ENCODE data around the gene RGS6. TPM values are rescaled to one million over a fixed set of nuclear protein-coding genes. Genes with fewer than 3 reads are reported as not detected.
A peak's percentile ranks its signal among the peaks of the same experiment; 100 is the strongest.

Gene RGS6
- total and polyA plus RNA-seq, 4 experiments from 2014 or later: 0.32 TPM; not detected in 3

DNA sequence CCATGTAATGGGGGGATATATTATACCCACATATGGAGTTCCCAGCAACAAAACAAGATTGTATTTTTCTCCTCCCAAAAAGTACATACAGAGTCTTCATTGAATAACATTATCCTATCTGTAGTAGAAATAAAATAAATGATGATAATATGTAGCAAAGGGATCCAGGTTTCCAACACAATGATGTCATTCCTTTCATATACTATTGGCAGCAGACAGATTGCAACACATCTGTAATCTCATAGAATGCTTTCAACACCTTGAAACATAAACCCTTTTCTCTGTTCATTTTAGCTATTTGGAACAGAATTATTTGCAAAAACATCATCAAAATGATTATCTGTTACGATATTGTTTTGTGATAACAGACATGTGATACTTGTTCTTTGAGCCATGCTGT is 644.0 kb downstream of the RGS6 start:
- Histone ChIP-seq H3K4me1 (ENCODE audit: insufficient read depth, low read length) (no peaks in the 10 kb centered on the region), H3K27me3 (ENCODE audit: insufficient read depth, low read length) (no peaks in the 10 kb centered on the region), H3K27ac (ENCODE audit: low read depth, low read length) (no peak overlapping the region), H3K9me3 (ENCODE audit: control insufficient read depth in 1 of 2, low read length in 2 of 2) (no peaks in the 10 kb centered on the region), H3K36me3 (ENCODE audit: insufficient read depth, low read length) (no peaks in the 10 kb centered on the region), H3K4me3 (ENCODE audit: low read length in 2 of 2) (no peak overlapping the region)
- H3K9me3 Mint-ChIP-seq: peaks cover 0 to 4% (median 0%) of the 10 kb centered on the region in 8 donors
- peaks cover 0 to 1% of the 10 kb centered on the region in 2 donors for H3K27me3 Mint-ChIP-seq
- H3K4me1 Mint-ChIP-seq: peaks cover 0 to 3% (median 0%) of the 10 kb centered on the region in 4 donors
- ChIA-PET POLR2A (ENCODE audit: partially characterized antibody) (no interaction called here), CTCF (ENCODE audit: partially characterized antibody) (no interaction called here)
- no peaks in the 10 kb centered on the region for H3K36me3 Mint-ChIP-seq
- intact Hi-C loops (cut with micrococcal nuclease): no loop called here
- no peak for DNase-seq
- no peak overlapping the region for H3K4me3 Mint-ChIP-seq
- no peak overlapping the region for H3K27ac Mint-ChIP-seq

DNA sequence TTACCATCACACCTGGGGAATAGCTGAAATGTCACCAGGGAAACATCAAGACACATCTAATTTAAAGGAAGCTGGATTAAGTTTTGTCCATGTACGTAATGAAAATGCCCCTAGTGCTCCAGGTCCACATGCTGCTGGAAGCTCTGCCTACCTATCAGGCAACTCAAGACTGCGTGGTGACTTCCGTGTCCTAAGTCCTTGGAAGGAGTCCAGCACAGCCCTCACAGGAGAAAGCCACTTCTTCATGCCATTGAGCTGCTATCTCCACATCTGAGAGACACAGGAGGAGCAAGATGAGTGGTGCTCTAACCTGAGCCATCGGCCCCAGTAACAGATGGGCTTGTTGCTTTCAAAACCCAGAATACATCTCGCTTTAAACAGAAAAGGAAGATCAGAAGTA is 645.3 kb downstream of the RGS6 start:
- no peak overlapping the region for H3K4me3 ChIP-seq (ENCODE audit: low read length in 2 of 2)
- H3K36me3 Mint-ChIP-seq: no peaks in the 10 kb centered on the region
- H3K4me1 ChIP-seq (ENCODE audit: insufficient read depth, low read length): no peaks in the 10 kb centered on the region
- H3K27ac Mint-ChIP-seq: no peak overlapping the region
- intact Hi-C loops (cut with micrococcal nuclease): no loop called here
- no peak for DNase-seq
- peaks cover 0 to 6% (median 0%) of the 10 kb centered on the region in 8 donors for H3K9me3 Mint-ChIP-seq
- H3K27me3 ChIP-seq (ENCODE audit: insufficient read depth, low read length): no peaks in the 10 kb centered on the region
- H3K9me3 ChIP-seq (ENCODE audit: control insufficient read depth in 1 of 2, low read length in 2 of 2): no peaks in the 10 kb centered on the region
- ChIA-PET POLR2A (ENCODE audit: partially characterized antibody) (no interaction called here), CTCF (ENCODE audit: partially characterized antibody) (interaction anchor here (1.0 kb wide), 1 partner anchor 38 kb away, joined by 3 read pairs; no protein-coding TSS in a partner anchor)
- peaks cover 0 to 4% (median 0%) of the 10 kb centered on the region in 4 donors for H3K4me1 Mint-ChIP-seq
- H3K27me3 Mint-ChIP-seq: peaks cover 0 to 1% of the 10 kb centered on the region in 2 donors
- H3K27ac ChIP-seq (ENCODE audit: low read depth, low read length): no peak overlapping the region
- no peak overlapping the region for H3K4me3 Mint-ChIP-seq
- no peaks in the 10 kb centered on the region for H3K36me3 ChIP-seq (ENCODE audit: insufficient read depth, low read length)

DNA sequence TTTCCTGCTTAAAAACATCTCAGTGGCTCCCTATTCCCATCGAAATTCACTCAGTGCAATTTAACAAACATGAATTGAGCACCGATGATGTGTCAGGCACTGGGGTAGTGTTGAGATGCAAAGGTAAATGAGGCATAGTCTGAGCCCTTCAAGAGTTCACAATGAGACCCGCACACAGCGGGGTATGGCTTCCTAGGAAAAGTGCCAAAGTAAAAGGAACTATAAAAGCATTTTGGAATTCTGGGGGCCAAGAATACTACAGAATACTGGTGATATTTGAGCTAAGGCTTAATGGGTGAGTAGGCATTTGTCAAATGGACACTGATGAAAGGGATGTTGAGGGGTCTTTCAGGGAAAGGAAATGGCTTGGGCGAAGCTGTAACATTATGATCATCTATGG is 646.3 kb downstream of the RGS6 start:
- H3K9me3 Mint-ChIP-seq: peaks cover 0 to 6% (median 0%) of the 10 kb centered on the region in 8 donors
- H3K27me3 ChIP-seq (ENCODE audit: insufficient read depth, low read length): no peaks in the 10 kb centered on the region
- H3K27ac Mint-ChIP-seq: no peak overlapping the region
- H3K4me3 ChIP-seq (ENCODE audit: low read length in 2 of 2): no peak overlapping the region
- ChIA-PET POLR2A (ENCODE audit: partially characterized antibody) (no interaction called here), CTCF (ENCODE audit: partially characterized antibody) (no interaction called here)
- no peaks in the 10 kb centered on the region for H3K36me3 Mint-ChIP-seq
- H3K27me3 Mint-ChIP-seq: peaks cover 0 to 1% of the 10 kb centered on the region in 2 donors
- H3K4me1 ChIP-seq (ENCODE audit: insufficient read depth, low read length): no peaks in the 10 kb centered on the region
- no peak overlapping the region for H3K27ac ChIP-seq (ENCODE audit: low read depth, low read length)
- intact Hi-C loops (cut with micrococcal nuclease): no loop called here
- H3K9me3 ChIP-seq (ENCODE audit: control insufficient read depth in 1 of 2, low read length in 2 of 2): no peaks in the 10 kb centered on the region
- no peaks in the 10 kb centered on the region for H3K36me3 ChIP-seq (ENCODE audit: insufficient read depth, low read length)
- no peak overlapping the region for H3K4me3 Mint-ChIP-seq
- no peak for DNase-seq
- H3K4me1 Mint-ChIP-seq: peaks cover 0 to 4% (median 0%) of the 10 kb centered on the region in 4 donors

DNA sequence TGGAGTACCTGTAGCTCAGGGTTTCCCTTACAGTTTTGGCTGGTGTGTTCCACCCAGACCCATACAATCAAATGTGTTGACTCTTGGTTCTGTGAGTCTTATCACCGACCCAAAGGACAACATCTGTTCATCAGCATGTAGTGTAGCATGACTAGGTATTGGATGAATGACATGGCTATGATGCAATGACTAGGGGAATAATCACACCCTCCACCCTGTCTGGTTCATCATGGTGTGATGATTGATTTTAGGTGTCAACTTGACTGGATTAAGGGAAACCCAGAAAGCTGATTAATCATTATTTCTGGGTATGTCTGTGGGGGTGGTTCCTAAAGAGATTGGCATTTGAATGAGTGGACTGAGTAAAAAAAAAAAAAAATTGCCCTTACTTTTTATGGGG is 650.4 kb downstream of the RGS6 start:
- Histone ChIP-seq H3K27ac (ENCODE audit: low read depth, low read length) (no peak overlapping the region), H3K4me3 (ENCODE audit: low read length in 2 of 2) (no peak overlapping the region), H3K36me3 (ENCODE audit: insufficient read depth, low read length) (no peaks in the 10 kb centered on the region), H3K4me1 (ENCODE audit: insufficient read depth, low read length) (no peaks in the 10 kb centered on the region), H3K27me3 (ENCODE audit: insufficient read depth, low read length) (no peaks in the 10 kb centered on the region), H3K9me3 (ENCODE audit: control insufficient read depth in 1 of 2, low read length in 2 of 2) (no peaks in the 10 kb centered on the region)
- intact Hi-C loops (cut with micrococcal nuclease): no loop called here
- Mint-ChIP-seq H3K27me3 (peaks cover 0 to 3% of the 10 kb centered on the region in 2 donors), H3K4me1 (peaks cover 0 to 4% (median 0%) of the 10 kb centered on the region in 4 donors), H3K9me3 (peaks cover 0 to 12% (median 1%) of the 10 kb centered on the region in 8 donors), H3K36me3 (peaks cover 0 to 6% of the 10 kb centered on the region in 2 donors), H3K4me3 (no peak overlapping the region), H3K27ac (no peak overlapping the region)
- ChIA-PET CTCF (ENCODE audit: partially characterized antibody) (interaction anchor here (0.6 kb wide), 1 partner anchor 16 kb away, joined by 3 read pairs; no protein-coding TSS in a partner anchor), POLR2A (ENCODE audit: partially characterized antibody) (no interaction called here)
- DNase-seq: no peak

DNA sequence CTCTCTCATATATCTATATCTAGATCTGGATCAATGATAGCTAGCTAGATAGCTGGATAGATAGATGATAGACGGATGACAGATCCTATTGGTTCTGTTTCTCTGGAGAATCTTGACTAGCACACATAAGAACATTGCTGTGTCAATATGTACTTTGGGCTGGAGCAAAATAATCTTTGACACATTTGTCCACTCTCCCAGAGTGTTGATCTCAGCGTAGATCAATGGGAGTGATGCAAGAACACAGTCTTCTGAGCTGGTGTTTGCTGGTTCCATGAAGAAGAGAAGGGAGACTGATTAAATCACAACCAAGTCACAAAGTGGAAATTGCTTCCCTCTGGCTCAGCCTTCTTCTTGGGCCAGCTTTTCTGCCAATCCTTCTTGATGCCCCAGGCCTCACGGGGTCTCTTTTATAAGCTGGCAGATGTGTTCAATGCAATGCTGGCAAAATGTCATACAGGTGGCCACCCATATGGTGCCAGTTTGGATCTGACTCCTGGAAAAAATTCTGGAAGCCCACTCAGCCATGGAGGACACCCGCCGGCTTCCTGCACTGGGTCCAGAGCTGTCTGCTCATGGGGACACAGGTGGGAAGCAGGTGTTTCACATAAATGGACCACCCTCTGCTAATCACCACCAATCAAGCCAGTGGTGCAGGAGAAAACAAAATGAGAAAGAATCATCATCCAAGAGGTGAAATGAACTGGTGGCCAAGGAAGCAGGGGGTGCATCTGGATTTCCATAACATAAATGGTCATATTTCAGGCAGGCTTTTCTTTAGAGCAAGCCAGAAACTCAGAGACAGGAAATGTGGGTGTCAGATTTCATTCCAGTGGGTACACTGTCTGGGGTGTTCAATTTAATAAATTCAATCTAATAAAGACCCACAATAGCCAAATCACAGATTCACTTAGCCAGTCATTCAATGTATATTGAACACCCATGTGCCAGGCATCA is 651.4 kb downstream of the RGS6 start:
- ChIA-PET CTCF (ENCODE audit: partially characterized antibody) (no interaction called here), POLR2A (ENCODE audit: partially characterized antibody) (no interaction called here)
- Mint-ChIP-seq H3K36me3 (peaks cover 0 to 6% of the 10 kb centered on the region in 2 donors), H3K27ac (no peak overlapping the region), H3K27me3 (peaks cover 0 to 3% of the 10 kb centered on the region in 2 donors), H3K9me3 (peaks cover 0 to 12% (median 1%) of the 10 kb centered on the region in 8 donors), H3K4me1 (peaks cover 0 to 2% (median 0%) of the 10 kb centered on the region in 4 donors), H3K4me3 (no peak overlapping the region)
- DNase-seq: no peak
- H3K27ac ChIP-seq (ENCODE audit: low read depth, low read length): no peak overlapping the region
- H3K27me3 ChIP-seq (ENCODE audit: insufficient read depth, low read length): no peaks in the 10 kb centered on the region
- no peaks in the 10 kb centered on the region for H3K4me1 ChIP-seq (ENCODE audit: insufficient read depth, low read length)
- H3K4me3 ChIP-seq (ENCODE audit: low read length in 2 of 2): no peak overlapping the region
- H3K36me3 ChIP-seq (ENCODE audit: insufficient read depth, low read length): no peaks in the 10 kb centered on the region
- intact Hi-C loops (cut with micrococcal nuclease): no loop called here
- no peaks in the 10 kb centered on the region for H3K9me3 ChIP-seq (ENCODE audit: control insufficient read depth in 1 of 2, low read length in 2 of 2)

DNA sequence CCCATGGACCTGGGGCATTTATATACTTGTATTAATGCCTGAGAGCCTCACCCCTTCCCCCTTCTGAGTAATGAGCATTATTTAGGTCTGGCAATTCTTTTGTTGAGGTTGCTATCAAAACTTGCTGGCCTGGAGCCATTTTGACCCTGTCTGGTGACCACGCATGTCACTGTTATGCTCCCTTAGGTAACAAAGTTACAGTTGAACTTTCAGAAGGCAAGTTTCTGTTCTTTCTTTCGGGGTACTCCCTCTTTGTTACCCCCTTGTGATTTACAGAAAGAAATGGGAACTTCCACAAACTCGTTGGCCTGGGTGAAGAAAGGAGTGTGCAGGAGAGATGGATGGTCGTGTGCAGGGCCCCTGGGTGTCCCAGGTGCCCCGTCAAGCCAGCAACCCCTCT is 656.3 kb downstream of the RGS6 start:
- H3K9me3 Mint-ChIP-seq: peaks cover 0 to 13% (median 3%) of the 10 kb centered on the region in 8 donors
- H3K27ac Mint-ChIP-seq: no peak overlapping the region
- intact Hi-C loops (cut with micrococcal nuclease): no loop called here
- Histone ChIP-seq H3K36me3 (ENCODE audit: insufficient read depth, low read length) (no peaks in the 10 kb centered on the region), H3K27me3 (ENCODE audit: insufficient read depth, low read length) (no peaks in the 10 kb centered on the region), H3K4me1 (ENCODE audit: insufficient read depth, low read length) (peaks cover 36% of the 10 kb centered on the region), H3K4me3 (ENCODE audit: low read length in 2 of 2) (no peak overlapping the region), H3K27ac (ENCODE audit: low read depth, low read length) (no peak overlapping the region), H3K9me3 (ENCODE audit: control insufficient read depth in 1 of 2, low read length in 2 of 2) (no peaks in the 10 kb centered on the region)
- POLR2A ChIA-PET (ENCODE audit: partially characterized antibody): no interaction called here
- H3K4me1 Mint-ChIP-seq: peaks cover 16 to 36% (median 29%) of the 10 kb centered on the region in 4 donors
- H3K36me3 Mint-ChIP-seq: peaks cover 0 to 6% of the 10 kb centered on the region in 2 donors
- H3K27me3 Mint-ChIP-seq: peaks cover 3% of the 10 kb centered on the region in 2 donors
- CTCF ChIA-PET (ENCODE audit: partially characterized antibody): no interaction called here
- DNase-seq: no peak
- H3K4me3 Mint-ChIP-seq: no peak overlapping the region

DNA sequence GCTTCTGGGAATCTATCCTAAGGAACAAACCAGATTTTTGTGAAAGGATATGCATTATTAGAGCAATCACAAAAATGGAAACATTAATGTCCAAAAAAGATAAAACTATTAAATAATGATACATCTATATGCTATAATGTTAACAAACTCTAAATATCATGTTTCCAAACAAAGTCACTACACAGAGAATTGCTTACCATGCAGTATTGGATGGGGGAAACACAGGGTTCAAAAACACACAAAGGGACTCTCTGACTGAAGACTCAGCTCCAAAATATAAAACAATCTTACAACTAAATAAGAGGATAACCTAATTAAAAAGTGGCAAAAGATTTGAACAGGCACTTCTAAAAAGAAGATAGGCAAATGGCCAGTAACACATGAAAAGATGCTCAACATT is 657.4 kb downstream of the RGS6 start:
- no peaks in the 10 kb centered on the region for H3K9me3 ChIP-seq (ENCODE audit: control insufficient read depth in 1 of 2, low read length in 2 of 2)
- Mint-ChIP-seq H3K4me3 (peak overlapping the region in 2 of 8 donors; percentile 20 to 31), H3K4me1 (peaks cover 24 to 47% (median 39%) of the 10 kb centered on the region in 4 donors), H3K36me3 (peaks cover 0 to 6% of the 10 kb centered on the region in 2 donors), H3K9me3 (peaks cover 0 to 13% (median 2%) of the 10 kb centered on the region in 8 donors), H3K27me3 (peaks cover 0 to 3% of the 10 kb centered on the region in 2 donors), H3K27ac (no peak overlapping the region)
- POLR2A ChIA-PET (ENCODE audit: partially characterized antibody): no interaction called here
- DNase-seq: no peak
- intact Hi-C loops (cut with micrococcal nuclease): loop anchor here (1.0 to 5.0 kb wide), 3 partner anchors 52 to 303 kb away; partner anchors contain the start of gene DPF3
- H3K36me3 ChIP-seq (ENCODE audit: insufficient read depth, low read length): no peaks in the 10 kb centered on the region
- H3K4me1 ChIP-seq (ENCODE audit: insufficient read depth, low read length): peaks cover 48% of the 10 kb centered on the region
- no peak overlapping the region for H3K4me3 ChIP-seq (ENCODE audit: low read length in 2 of 2)
- no peaks in the 10 kb centered on the region for H3K27me3 ChIP-seq (ENCODE audit: insufficient read depth, low read length)
- CTCF ChIA-PET (ENCODE audit: partially characterized antibody): no interaction called here
- no peak overlapping the region for H3K27ac ChIP-seq (ENCODE audit: low read depth, low read length)
